ENCODE measurements around the gene RIT1. TPM values are rescaled to one million over a fixed set of nuclear protein-coding genes. Genes with fewer than 3 reads are reported as not detected.
A peak's percentile ranks its signal among the peaks of the same experiment; 100 is the strongest.

Gene RIT1
- total RNA-seq = 10 to 100 TPM in 1 of 2 donors, 1 to 10 TPM in 1; 6.9 to 16.1 TPM

DNA sequence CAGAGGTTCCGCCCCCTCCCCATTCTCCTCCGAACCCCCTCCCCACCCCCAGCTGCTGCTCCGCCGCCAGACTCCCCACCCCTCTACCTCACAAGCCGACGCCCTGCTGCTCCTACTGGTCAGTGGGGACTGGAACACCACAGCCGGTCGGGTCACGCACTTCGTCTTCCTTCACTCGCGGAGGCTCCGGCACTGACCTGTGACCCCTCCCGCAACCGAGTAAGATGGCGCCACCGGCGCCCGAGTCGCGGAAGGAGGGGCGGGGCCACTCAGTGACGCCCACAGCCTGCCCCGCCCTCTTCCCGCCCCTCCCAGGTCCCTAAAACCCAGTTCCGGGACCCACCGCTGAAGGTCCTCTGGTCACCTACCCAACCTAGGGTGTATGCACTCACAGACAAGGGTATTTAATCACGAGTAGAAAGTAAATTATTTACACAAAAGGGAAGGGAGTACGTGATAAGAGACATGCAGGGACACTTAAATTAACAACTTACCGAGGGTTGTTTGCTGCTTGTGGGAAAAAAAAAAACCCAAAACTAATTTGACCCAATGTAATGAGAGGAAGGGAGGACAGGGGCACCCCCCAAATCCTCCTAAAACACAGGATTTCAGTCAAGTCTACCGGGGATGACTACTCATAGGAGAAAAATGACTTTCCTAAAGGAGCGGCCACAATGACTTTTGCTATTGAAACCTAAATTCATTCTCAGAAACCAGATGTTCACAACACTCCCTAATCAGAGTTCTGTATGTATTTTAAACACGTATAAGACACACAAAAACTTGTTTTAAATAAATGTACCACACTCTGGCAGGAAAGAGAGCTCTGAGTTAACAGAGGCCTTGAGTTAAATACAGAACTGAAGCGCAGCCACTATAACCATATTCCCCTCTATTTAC lies at the start of gene RIT1:
Gene RIT1 (minus strand): TSS at position 194 of the 900 bp plus-strand sequence. CDS start 588 bp downstream, outside the sequence.
- Histone ChIP-seq H3K27ac (peak within 1 kb of the TSS; percentile 79 to 87 (median 83)), H3K4me1 (peaks cover 21% of the 10 kb centered on the region), H3K27me3 (no peaks in the 10 kb centered on the region), H3K4me3 (peak within 1 kb of the TSS; percentile 44 to 62), H3K36me3 (replicated peaks in 1 of 2; ENCODE audit: insufficient read depth in 1 of 2, low read depth in 2 of 2) (peaks cover 12 to 28% of the 10 kb centered on the region in 2 donors), H3K9me3 (no peaks in the 10 kb centered on the region)
- peak; percentile 84 to 90 (median 88) for DNase-seq
- intact Hi-C loops (cut with DNase I) = no loop called here
- ATAC-seq = peak; percentile 95
- TF ChIP-seq, protein P1, sequence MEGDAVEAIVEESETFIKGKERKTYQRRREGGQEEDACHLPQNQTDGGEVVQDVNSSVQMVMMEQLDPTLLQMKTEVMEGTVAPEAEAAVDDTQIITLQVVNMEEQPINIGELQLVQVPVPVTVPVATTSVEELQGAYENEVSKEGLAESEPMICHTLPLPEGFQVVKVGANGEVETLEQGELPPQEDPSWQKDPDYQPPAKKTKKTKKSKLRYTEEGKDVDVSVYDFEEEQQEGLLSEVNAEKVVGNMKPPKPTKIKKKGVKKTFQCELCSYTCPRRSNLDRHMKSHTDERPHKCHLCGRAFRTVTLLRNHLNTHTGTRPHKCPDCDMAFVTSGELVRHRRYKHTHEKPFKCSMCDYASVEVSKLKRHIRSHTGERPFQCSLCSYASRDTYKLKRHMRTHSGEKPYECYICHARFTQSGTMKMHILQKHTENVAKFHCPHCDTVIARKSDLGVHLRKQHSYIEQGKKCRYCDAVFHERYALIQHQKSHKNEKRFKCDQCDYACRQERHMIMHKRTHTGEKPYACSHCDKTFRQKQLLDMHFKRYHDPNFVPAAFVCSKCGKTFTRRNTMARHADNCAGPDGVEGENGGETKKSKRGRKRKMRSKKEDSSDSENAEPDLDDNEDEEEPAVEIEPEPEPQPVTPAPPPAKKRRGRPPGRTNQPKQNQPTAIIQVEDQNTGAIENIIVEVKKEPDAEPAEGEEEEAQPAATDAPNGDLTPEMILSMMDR (IDR thresholded peaks at IDR 0.05) = peak in 4 of 7 experiments; percentile 28 to 43 (median 32)
- TF ChIP-seq POLR2A (IDR thresholded peaks at IDR 0.05) = peak in 2 of 3 donors; percentile 47 to 60
- WGBS, 2 donors = 6 to 9% methylated on average over 15 to 30 of the region's 34 CpGs

DNA sequence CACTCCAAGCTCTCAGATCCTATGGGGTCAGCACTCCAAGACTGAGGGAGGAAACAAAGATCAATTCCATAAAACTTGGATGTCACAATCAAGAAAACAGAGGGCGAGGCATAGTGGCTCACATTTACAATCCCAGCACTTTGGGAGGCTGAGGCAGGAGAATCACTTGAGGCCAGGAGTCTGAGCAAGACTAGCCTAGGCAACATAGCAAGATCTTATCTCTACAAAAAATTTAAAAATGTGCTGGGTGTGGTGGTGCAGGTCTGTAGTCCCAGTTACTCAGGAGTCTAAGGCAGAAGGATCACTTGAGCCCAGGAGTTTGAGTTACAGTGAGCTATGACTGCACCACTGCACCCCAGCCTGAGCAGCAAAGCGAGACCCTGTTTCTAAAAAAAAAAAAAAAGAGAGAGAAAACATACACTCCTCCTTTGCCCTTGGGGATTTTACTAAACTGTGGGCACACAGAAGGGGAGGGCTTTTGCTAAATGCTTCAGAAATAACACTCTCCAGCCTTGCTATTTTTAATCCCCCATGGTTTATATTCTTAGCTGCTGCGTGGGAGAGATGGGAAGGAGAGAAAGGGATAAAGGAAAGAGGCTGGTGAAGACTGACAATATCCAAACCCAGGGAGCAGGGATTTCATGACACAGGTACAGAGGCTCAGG lies 49.1 kb upstream of the RIT1 start:
- 79 to 89% methylated on average over 3 of the region's 3 CpGs for WGBS, 2 donors
- H3K36me3 ChIP-seq (replicated peaks in 1 of 2; ENCODE audit: insufficient read depth in 1 of 2, low read depth in 2 of 2) = peaks cover 0 to 17% of the 10 kb centered on the region in 2 donors

DNA sequence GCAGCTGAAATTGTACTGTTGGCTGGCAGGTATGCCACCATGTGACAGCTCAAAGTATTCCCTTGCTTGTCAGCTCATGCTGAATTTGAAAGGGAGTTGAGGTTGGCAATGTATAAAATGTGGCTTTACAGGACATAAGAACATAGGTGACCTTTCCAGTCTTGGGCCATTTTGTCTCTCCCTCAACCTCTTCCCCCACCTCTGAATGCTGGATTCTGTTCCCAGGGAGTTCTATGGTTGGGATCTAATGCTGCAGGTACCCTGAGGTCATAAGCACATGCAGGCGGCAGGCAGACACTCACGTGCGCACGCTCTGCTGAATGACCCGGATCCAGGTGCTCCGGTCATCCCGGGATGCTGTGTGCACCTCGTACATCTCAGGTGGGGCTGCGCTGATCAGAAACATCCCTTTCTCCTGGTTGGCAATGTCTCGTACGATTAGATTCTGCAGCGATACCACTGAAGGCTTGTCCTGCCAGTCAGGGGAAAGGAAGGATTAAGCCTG lies 46.3 kb upstream of the RIT1 start:
- no peak for DNase-seq
- 91 to 95% methylated on average over 7 to 12 of the region's 12 CpGs for WGBS, 2 donors
- peaks cover 0 to 21% of the 10 kb centered on the region in 2 donors for H3K36me3 ChIP-seq (replicated peaks in 1 of 2; ENCODE audit: insufficient read depth in 1 of 2, low read depth in 2 of 2)

More for the DNA sequence above, 49.1 kb upstream of the RIT1 start:
- DNase-seq (no peak), ATAC-seq (no peak)
- Histone ChIP-seq H3K4me1 (no peaks in the 10 kb centered on the region), H3K9me3 (no peaks in the 10 kb centered on the region), H3K27ac (no peak overlapping the region), H3K4me3 (no peak overlapping the region), H3K27me3 (no peaks in the 10 kb centered on the region)
- intact Hi-C loops (cut with DNase I) = no loop called here
- TF ChIP-seq POLR2A (IDR thresholded peaks at IDR 0.05) = no peak
- TF ChIP-seq, protein P1 (IDR thresholded peaks at IDR 0.05) = no peak

GRCh38 chr1:155954645-155955044 lies 43.5 kb upstream of the RIT1 start:
- no peaks in the 10 kb centered on the region for H3K27me3 ChIP-seq
- DNase-seq = no peak
- no peaks in the 10 kb centered on the region for H3K4me1 ChIP-seq
- H3K9me3 ChIP-seq = no peaks in the 10 kb centered on the region
- WGBS, 2 donors = 93 to 100% methylated on average over 3 of the region's 3 CpGs
- intact Hi-C loops (cut with DNase I) = no loop called here
- ATAC-seq = no peak
- no peak for TF ChIP-seq POLR2A (IDR thresholded peaks at IDR 0.05)
- TF ChIP-seq, protein P1 (IDR thresholded peaks at IDR 0.05) = no peak
- no peak overlapping the region for H3K27ac ChIP-seq
- H3K36me3 ChIP-seq (replicated peaks in 1 of 2; ENCODE audit: insufficient read depth in 1 of 2, low read depth in 2 of 2) = peaks cover 0 to 27% of the 10 kb centered on the region in 2 donors
- no peak overlapping the region for H3K4me3 ChIP-seq

More for the DNA sequence above, 46.3 kb upstream of the RIT1 start:
- no peaks in the 10 kb centered on the region for H3K9me3 ChIP-seq
- no peaks in the 10 kb centered on the region for H3K27me3 ChIP-seq
- no peaks in the 10 kb centered on the region for H3K4me1 ChIP-seq
- intact Hi-C loops (cut with DNase I) = no loop called here
- no peak overlapping the region for H3K27ac ChIP-seq
- no peak for ATAC-seq
- H3K4me3 ChIP-seq = no peak overlapping the region
- TF ChIP-seq, protein P1 (IDR thresholded peaks at IDR 0.05) = no peak
- TF ChIP-seq POLR2A (IDR thresholded peaks at IDR 0.05) = no peak
